Measurements from ENCODE around the gene TLK2. TPM values are rescaled to one million over a fixed set of nuclear protein-coding genes. Genes with fewer than 3 reads are reported as not detected.
A peak's percentile ranks its signal among the peaks of the same experiment; 100 is the strongest.

The TLK2 gene
- total RNA-seq, 4 donors from 2014 or later, result 25.4 to 47.8 (median 26.5) TPM

GRCh38 chr17:62619417-62620155, 141.0 kb downstream of the TLK2 start:
- no peak for DNase-seq (ENCODE audit: low spot score in 2 of 2)
- WGBS, result 80% methylated on average over 3 of the region's 10 CpGs
- H3K27me3 ChIP-seq, result no peaks in the 10 kb centered on the region
- H3K9me3 ChIP-seq, result no peaks in the 10 kb centered on the region
- H3K4me1 ChIP-seq, result no peaks in the 10 kb centered on the region
- TF ChIP-seq POLR2A (IDR thresholded peaks at IDR 0.05) (no peak), EP300 (IDR thresholded peaks at IDR 0.05) (no peak), POLR2AphosphoS5 (IDR thresholded peaks at IDR 0.05) (no peak)
- TF ChIP-seq, protein P1, sequence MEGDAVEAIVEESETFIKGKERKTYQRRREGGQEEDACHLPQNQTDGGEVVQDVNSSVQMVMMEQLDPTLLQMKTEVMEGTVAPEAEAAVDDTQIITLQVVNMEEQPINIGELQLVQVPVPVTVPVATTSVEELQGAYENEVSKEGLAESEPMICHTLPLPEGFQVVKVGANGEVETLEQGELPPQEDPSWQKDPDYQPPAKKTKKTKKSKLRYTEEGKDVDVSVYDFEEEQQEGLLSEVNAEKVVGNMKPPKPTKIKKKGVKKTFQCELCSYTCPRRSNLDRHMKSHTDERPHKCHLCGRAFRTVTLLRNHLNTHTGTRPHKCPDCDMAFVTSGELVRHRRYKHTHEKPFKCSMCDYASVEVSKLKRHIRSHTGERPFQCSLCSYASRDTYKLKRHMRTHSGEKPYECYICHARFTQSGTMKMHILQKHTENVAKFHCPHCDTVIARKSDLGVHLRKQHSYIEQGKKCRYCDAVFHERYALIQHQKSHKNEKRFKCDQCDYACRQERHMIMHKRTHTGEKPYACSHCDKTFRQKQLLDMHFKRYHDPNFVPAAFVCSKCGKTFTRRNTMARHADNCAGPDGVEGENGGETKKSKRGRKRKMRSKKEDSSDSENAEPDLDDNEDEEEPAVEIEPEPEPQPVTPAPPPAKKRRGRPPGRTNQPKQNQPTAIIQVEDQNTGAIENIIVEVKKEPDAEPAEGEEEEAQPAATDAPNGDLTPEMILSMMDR (IDR thresholded peaks at IDR 0.05), result no peak
- H3K36me3 ChIP-seq, result peaks cover 10% of the 10 kb centered on the region
- H3K27ac ChIP-seq, result no peak overlapping the region
- no peak overlapping the region for H3K4me3 ChIP-seq

GRCh38 chr17:62621223-62621622, 142.6 kb downstream of the TLK2 start:
- H3K27ac ChIP-seq, result no peak overlapping the region
- TF ChIP-seq POLR2AphosphoS5 (IDR thresholded peaks at IDR 0.05), result no peak
- TF ChIP-seq, protein P1 (IDR thresholded peaks at IDR 0.05), result no peak
- TF ChIP-seq POLR2A (IDR thresholded peaks at IDR 0.05), result no peak
- TF ChIP-seq EP300 (IDR thresholded peaks at IDR 0.05), result no peak
- H3K4me1 ChIP-seq, result peaks cover 5% of the 10 kb centered on the region
- WGBS, result 89% methylated on average over 11 of the region's 11 CpGs
- H3K9me3 ChIP-seq, result no peaks in the 10 kb centered on the region
- no peaks in the 10 kb centered on the region for H3K27me3 ChIP-seq
- peaks cover 2% of the 10 kb centered on the region for H3K36me3 ChIP-seq
- no peak overlapping the region for H3K4me3 ChIP-seq
- DNase-seq (ENCODE audit: low spot score in 2 of 2), result no peak

DNA sequence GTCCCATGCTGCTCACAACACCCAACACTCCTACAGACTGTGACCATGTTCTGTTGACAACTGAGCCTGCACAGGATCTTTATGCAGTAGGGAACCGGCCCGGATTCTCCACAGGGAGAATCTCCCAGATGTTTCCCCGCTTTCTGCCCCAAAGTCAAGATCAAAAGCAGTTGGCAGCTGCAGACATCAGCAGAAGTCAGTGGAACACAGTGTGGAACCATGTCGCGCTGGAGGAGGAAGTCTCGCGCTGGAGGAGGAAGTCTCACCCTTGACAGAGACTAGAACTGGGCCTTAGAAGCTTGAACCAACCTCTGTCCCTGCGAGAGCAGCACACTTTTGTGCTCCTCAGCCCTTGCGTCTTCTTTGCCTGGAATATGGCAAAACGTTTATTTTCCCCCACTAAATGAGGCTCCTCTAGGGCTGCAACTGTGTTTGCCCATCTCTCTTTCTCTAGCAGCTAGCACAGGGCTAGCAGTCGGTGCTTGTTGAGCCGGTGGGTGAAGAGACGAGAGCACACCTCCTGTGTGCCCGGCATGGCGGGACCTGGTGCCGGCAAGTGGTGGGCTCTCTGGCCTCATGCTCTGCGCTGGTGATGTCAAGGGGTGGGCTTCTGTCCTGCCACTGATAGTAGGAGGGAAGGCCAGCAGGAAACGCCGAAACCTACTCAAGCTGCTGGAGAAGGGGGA, 146.7 kb downstream of the TLK2 start:
- H3K4me3 ChIP-seq, result no peak overlapping the region
- TF ChIP-seq EP300 (IDR thresholded peaks at IDR 0.05) (no peak), POLR2AphosphoS5 (IDR thresholded peaks at IDR 0.05) (no peak), POLR2A (IDR thresholded peaks at IDR 0.05) (no peak)
- TF ChIP-seq, protein P1 (IDR thresholded peaks at IDR 0.05), result no peak
- H3K27me3 ChIP-seq, result peaks cover 5% of the 10 kb centered on the region
- no peaks in the 10 kb centered on the region for H3K9me3 ChIP-seq
- DNase-seq (ENCODE audit: low spot score in 2 of 2), result no peak
- peaks cover 43% of the 10 kb centered on the region for H3K4me1 ChIP-seq
- H3K36me3 ChIP-seq, result no peaks in the 10 kb centered on the region
- WGBS, result 93% methylated on average over 19 of the region's 19 CpGs
- H3K27ac ChIP-seq, result no peak overlapping the region

GRCh38 chr17:62625870-62626200, 147.2 kb downstream of the TLK2 start:
- peaks cover 5% of the 10 kb centered on the region for H3K27me3 ChIP-seq
- peak overlapping the region; percentile 17 for H3K27ac ChIP-seq
- DNase-seq (ENCODE audit: low spot score in 2 of 2), result no peak
- H3K9me3 ChIP-seq, result no peaks in the 10 kb centered on the region
- peaks cover 46% of the 10 kb centered on the region for H3K4me1 ChIP-seq
- no peak overlapping the region for H3K4me3 ChIP-seq
- no peaks in the 10 kb centered on the region for H3K36me3 ChIP-seq
- 72% methylated on average over 4 of the region's 4 CpGs for WGBS
- TF ChIP-seq, protein P1 (IDR thresholded peaks at IDR 0.05), result no peak
- no peak for TF ChIP-seq POLR2A (IDR thresholded peaks at IDR 0.05)
- no peak for TF ChIP-seq POLR2AphosphoS5 (IDR thresholded peaks at IDR 0.05)
- TF ChIP-seq EP300 (IDR thresholded peaks at IDR 0.05), result no peak

DNA sequence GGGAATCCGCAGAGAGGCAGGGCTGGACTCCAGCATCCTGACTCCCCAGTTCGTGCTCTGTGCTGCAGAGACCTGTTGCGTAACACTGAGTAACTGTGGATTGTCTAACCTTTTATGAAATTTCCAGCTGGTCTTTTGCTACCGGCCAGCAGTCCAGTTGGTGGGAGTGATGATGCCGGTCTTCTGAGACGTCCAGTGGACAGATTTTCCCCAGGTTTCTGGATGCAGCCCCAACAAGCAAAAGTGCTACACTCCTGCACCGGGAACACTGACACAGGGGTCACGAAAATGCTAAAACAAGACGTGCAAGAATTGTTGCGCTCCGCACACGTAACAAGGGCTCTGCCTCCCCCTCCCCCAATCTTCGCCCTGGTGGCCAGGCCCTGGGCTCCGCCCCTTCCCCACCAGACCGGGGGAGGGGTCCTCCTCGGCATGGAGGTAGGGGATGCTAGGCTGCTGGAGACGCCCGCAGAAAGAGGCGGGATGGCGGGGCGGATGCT, 148.1 kb downstream of the TLK2 start:
- DNase-seq (ENCODE audit: low spot score in 2 of 2), result no peak
- peaks cover 5% of the 10 kb centered on the region for H3K27me3 ChIP-seq
- H3K4me1 ChIP-seq, result peaks cover 49% of the 10 kb centered on the region
- H3K9me3 ChIP-seq, result no peaks in the 10 kb centered on the region
- peak overlapping the region; percentile 81 for H3K4me3 ChIP-seq
- peak overlapping the region; percentile 93 for H3K27ac ChIP-seq
- no peaks in the 10 kb centered on the region for H3K36me3 ChIP-seq
- TF ChIP-seq POLR2A (IDR thresholded peaks at IDR 0.05) (no peak), EP300 (IDR thresholded peaks at IDR 0.05) (no peak), POLR2AphosphoS5 (IDR thresholded peaks at IDR 0.05) (no peak)
- 2% methylated on average over 9 of the region's 21 CpGs for WGBS

Data from suprapubic skin (tissue), 4 donors.